Sigmoid colon (tissue), 7 donors: ENCODE data around the gene ZNF774. TPM values are rescaled to one million over a fixed set of nuclear protein-coding genes. Genes with fewer than 3 reads are reported as not detected.

Source experiments
- DNase-seq: peaks from one replicate; pipeline ENCODE4 v3.0.0-alpha.2; 2019
- H3K27ac ChIP-seq, 4 donors: fragments of 200-600 bp; sonication (generic); one replicate each; pipeline ENCODE4 v1.5.1; 2016 to 2019; ENCODE audit warnings: mild to moderate bottlenecking in 1 of 4
- H3K27me3 ChIP-seq, 3 donors: fragments of 200-600 bp; sonication (generic); one replicate each; pipeline ENCODE4 v1.5.1; 2019; ENCODE audit warnings: mild to moderate bottlenecking in 1 of 3
- H3K36me3 ChIP-seq, 4 donors: fragments of 200-600 bp; sonication (generic); one replicate each; pipeline ENCODE4 v1.5.1; 2016 to 2019
- H3K4me1 ChIP-seq, 4 donors: fragments of 200-600 bp; sonication (generic); one replicate each; pipeline ENCODE4 v1.5.1; 2017 to 2019
- H3K4me3 ChIP-seq, 4 donors: fragments of 200-600 bp; sonication (generic); one replicate each; pipeline ENCODE4 v1.5.1; 2017 to 2019; ENCODE audit warnings: mild to moderate bottlenecking in 2 of 4, moderate library complexity in 1 of 4
- H3K9me3 ChIP-seq, 4 donors: fragments of 200-600 bp in 3 of 4; sonication (generic) in 3 of 4; one replicate each; pipeline versions ENCODE4 v1.5.1 to v1.6.1; 2013 to 2019
- EP300 ChIP-seq, 4 donors: sonication (generic); formaldehyde crosslinking; IDR thresholded peaks; one replicate each; pipeline ENCODE4 v1.6.1; 2017; ENCODE audit warnings: antibody characterized with exemption in 4 of 4
- POLR2A ChIP-seq, 2 donors: fragments of 450-650 bp; IDR thresholded peaks; one replicate each; pipeline ENCODE4 v1.6.1; 2016; ENCODE audit warnings: antibody characterized with exemption in 2 of 2, mild to moderate bottlenecking in 2 of 2, moderate library complexity in 2 of 2
- POLR2AphosphoS5 ChIP-seq, 4 donors: sonication (generic); formaldehyde crosslinking; IDR thresholded peaks; one replicate each; pipeline ENCODE4 v1.6.1; 2017; ENCODE audit warnings: antibody characterized with exemption in 4 of 4
- WGBS, 2 donors: extraction: QIAGEN DNeasy Blood & Tissue Kit; methylation state at CpG; one replicate each; pipeline ENCODE4 v1.1.7; 2013; 5-methylcytosine and 5-hydroxymethylcytosine counted together
- intact Hi-C: fragments of 100-400 bp; cut with DNase I; formaldehyde crosslinking; loops from one replicate; pipeline ENCODE4 v1.15.1; 2023
- polyA plus RNA-seq, 3 donors: library from polyadenylated mRNA; stranded (reverse); fragments of 200-250 nt; gene quantifications; one replicate each; pipeline ENCODE4 v1.2.3, GENCODE V29; 2013
- total RNA-seq, 4 donors: library from RNA; depleted of rRNA; stranded (reverse); fragments of >200 nt; gene quantifications; one replicate each; pipeline ENCODE4 v1.1.0, GENCODE V29; 2016
- TF ChIP-seq, protein P1 (sequence below), 4 experiments: fragments of 450-650 bp in 3 of 4; fragments of 200-600 bp in 1 of 4; IDR thresholded peaks; one replicate each; pipeline ENCODE4 v1.5.1; 2016 to 2019; ENCODE audit warnings: antibody characterized with exemption in 4 of 4, mild to moderate bottlenecking in 3 of 4, moderate library complexity in 2 of 4
- donor health status: healthy with polysubstance abuse.
- donor health status: Bipolar disorder and iron deficiency.
- donor health status: healthy.

Gene ZNF774
- total and polyA plus RNA-seq, 7 donors = 1.4 to 4.3 (median 2.3) TPM

DNA sequence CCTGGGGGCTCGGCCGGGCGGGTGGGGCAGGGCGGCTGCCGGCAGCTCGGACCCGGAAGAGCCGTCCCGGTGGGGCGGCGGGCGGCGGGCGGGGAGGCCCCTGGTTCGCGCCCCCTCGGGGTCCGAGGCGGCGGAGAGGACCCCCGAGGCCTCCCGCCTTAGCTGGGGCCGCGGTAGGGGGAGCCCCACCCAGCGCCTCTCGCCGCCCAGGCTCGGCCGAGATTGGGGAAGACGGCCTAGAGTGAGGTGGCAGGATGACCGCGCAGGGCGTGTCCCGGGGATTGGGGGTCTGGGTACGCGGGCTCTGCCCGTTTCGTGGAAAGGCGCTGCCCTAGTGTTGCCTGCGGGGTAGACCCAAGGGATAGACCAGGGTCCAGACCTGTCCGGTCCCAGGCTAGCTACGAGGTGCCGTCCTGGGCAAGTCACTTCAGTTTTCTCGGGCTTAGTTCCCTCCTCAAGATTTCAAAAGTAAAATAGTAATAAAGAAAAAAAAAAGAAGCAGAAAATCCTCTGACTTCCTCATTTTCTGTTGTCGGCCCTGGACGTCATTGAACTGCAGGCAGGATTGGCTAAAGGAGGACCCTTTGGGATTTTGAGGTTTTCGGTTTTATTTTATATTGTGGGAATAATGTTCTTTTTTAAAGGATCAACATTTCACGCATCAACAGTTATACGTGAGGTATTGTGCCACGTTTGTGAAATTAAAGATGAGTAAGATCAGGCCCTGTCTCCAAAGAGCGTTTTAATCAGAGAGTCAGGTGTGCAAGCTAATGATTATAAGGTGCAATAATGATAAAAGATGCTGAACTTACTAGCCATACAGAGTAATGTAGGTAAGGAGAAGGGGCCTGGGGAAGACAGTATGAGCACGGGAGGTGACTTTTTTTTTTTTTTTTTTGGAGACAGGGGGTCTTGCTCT lies 36.6 kb downstream of the ZNF774 start:
- Histone ChIP-seq H3K4me3 (peak overlapping the region; percentile 86 to 99 (median 90)), H3K9me3 (no peaks in the 10 kb centered on the region), H3K4me1 (peaks cover 0 to 53% (median 47%) of the 10 kb centered on the region in 4 donors), H3K36me3 (peaks cover 0 to 27% (median 5%) of the 10 kb centered on the region in 4 donors), H3K27me3 (no peaks in the 10 kb centered on the region), H3K27ac (peak overlapping the region; percentile 96 to 100 (median 96))
- peak in 1 of 4 donors; percentile 3 for TF ChIP-seq POLR2AphosphoS5 (IDR thresholded peaks at IDR 0.05)
- TF ChIP-seq, protein P1, sequence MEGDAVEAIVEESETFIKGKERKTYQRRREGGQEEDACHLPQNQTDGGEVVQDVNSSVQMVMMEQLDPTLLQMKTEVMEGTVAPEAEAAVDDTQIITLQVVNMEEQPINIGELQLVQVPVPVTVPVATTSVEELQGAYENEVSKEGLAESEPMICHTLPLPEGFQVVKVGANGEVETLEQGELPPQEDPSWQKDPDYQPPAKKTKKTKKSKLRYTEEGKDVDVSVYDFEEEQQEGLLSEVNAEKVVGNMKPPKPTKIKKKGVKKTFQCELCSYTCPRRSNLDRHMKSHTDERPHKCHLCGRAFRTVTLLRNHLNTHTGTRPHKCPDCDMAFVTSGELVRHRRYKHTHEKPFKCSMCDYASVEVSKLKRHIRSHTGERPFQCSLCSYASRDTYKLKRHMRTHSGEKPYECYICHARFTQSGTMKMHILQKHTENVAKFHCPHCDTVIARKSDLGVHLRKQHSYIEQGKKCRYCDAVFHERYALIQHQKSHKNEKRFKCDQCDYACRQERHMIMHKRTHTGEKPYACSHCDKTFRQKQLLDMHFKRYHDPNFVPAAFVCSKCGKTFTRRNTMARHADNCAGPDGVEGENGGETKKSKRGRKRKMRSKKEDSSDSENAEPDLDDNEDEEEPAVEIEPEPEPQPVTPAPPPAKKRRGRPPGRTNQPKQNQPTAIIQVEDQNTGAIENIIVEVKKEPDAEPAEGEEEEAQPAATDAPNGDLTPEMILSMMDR (IDR thresholded peaks at IDR 0.05) = no peak
- no peak for TF ChIP-seq EP300 (IDR thresholded peaks at IDR 0.05)
- 0 to 1% methylated on average over 52 of the region's 52 CpGs for WGBS, 2 donors
- intact Hi-C loops = loop anchor here (2.0 kb wide), 1 partner anchor 26 kb away; no protein-coding TSS in a partner anchor
- DNase-seq = peak; percentile 86

DNA sequence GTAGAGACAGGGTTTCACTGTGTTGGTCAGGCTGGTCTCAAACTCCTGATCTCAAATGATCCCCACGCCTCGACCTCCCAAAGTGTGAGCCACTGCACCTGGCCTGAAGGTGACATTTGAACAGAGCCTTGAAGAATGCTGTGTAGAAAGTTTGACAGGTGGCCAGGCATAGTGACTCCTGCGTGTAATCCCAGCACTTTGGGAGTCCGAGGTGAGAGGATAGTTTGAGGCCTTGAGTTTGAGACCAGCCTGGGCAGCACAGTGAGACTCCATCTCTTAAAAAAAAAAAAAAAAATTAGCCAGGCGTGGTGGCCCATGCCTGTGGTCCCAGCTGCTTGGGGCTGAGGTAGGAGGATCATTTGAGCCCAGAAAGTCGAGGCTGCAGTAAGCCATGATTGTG lies 37.4 kb downstream of the ZNF774 start:
- intact Hi-C loops = loop anchor here (2.0 kb wide), 1 partner anchor 27 kb away; no protein-coding TSS in a partner anchor
- Histone ChIP-seq H3K4me3 (peak overlapping the region; percentile 86 to 99 (median 90)), H3K36me3 (peaks cover 0 to 27% (median 5%) of the 10 kb centered on the region in 4 donors), H3K27me3 (no peaks in the 10 kb centered on the region), H3K4me1 (peaks cover 0 to 59% (median 54%) of the 10 kb centered on the region in 4 donors), H3K27ac (peak overlapping the region; percentile 96 to 100 (median 96)), H3K9me3 (no peaks in the 10 kb centered on the region)
- 19 to 59% methylated on average over 6 of the region's 6 CpGs for WGBS, 2 donors
- DNase-seq = no peak
- TF ChIP-seq POLR2A (IDR thresholded peaks at IDR 0.05) (no peak), POLR2AphosphoS5 (IDR thresholded peaks at IDR 0.05) (no peak), EP300 (IDR thresholded peaks at IDR 0.05) (no peak)
- TF ChIP-seq, protein P1 (IDR thresholded peaks at IDR 0.05) = no peak

DNA sequence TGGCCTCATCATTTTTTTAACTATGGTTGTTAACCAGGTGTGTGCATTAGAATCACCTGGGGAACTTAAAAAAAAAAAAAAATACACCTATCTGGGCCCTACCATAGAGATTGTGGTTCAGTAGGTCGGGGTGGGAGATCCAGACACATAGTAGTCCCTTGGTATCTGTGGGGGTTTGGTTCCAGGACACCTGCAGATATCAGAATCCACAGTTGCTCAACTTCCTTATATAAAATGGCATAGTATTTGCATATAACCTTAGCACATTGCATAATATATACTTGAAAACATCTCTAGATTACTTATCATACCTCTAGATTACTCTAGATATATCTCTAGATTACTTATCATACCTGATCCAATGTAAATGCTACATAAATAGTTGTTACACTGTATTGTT lies 41.0 kb downstream of the ZNF774 start:
- peaks cover 0 to 27% (median 5%) of the 10 kb centered on the region in 4 donors for H3K36me3 ChIP-seq
- peak overlapping the region in 2 of 4 donors; percentile 26 to 45 for H3K27ac ChIP-seq
- intact Hi-C loops = no loop called here
- H3K4me1 ChIP-seq = peaks cover 0 to 83% (median 79%) of the 10 kb centered on the region in 4 donors
- no peak for DNase-seq
- 19 to 57% methylated on average over 1 of the region's 1 CpG for WGBS, 2 donors
- no peak overlapping the region for H3K4me3 ChIP-seq
- H3K9me3 ChIP-seq = no peaks in the 10 kb centered on the region
- H3K27me3 ChIP-seq = no peaks in the 10 kb centered on the region
- no peak for TF ChIP-seq EP300 (IDR thresholded peaks at IDR 0.05)
- TF ChIP-seq, protein P1 (IDR thresholded peaks at IDR 0.05) = no peak
- TF ChIP-seq POLR2AphosphoS5 (IDR thresholded peaks at IDR 0.05) = no peak
- no peak for TF ChIP-seq POLR2A (IDR thresholded peaks at IDR 0.05)

DNA sequence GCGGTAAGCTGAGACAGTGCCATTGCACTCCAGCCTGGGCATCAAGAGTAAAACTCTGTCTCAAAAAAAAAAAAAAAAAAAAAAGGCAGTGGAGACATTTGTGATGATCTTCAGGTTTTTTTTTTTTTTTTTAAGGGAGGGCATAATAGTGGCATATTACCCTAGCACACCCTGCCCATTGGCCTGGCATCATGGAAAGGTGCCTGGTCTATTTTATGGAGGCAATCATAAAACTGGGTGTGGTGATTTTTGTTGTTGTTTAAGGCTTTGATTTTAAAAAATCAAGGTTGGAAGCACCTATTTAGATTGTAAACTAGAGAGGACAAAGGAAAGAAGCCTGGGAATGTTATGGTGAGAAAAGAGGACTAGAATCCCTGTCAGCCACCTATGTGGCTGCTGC lies 42.0 kb downstream of the ZNF774 start:
- intact Hi-C loops = no loop called here
- Histone ChIP-seq H3K9me3 (no peaks in the 10 kb centered on the region), H3K4me3 (no peak overlapping the region), H3K27me3 (no peaks in the 10 kb centered on the region), H3K4me1 (peaks cover 0 to 90% (median 80%) of the 10 kb centered on the region in 4 donors), H3K36me3 (peaks cover 0 to 27% (median 5%) of the 10 kb centered on the region in 4 donors), H3K27ac (peak overlapping the region; percentile 25 to 63 (median 61))
- DNase-seq = no peak
- TF ChIP-seq POLR2AphosphoS5 (IDR thresholded peaks at IDR 0.05) = no peak
- TF ChIP-seq, protein P1 (IDR thresholded peaks at IDR 0.05) = no peak
- no peak for TF ChIP-seq EP300 (IDR thresholded peaks at IDR 0.05)
- no peak for TF ChIP-seq POLR2A (IDR thresholded peaks at IDR 0.05)
- 15 to 81% methylated on average over 1 of the region's 1 CpG for WGBS, 2 donors
